GM12878 (cell line): Measurements from ENCODE around the gene TYRO3.

Experiments used
- BACH1 ChIP-seq: fragments of 450-650 bp; IDR thresholded peaks from 2 replicates; pipeline ENCODE4 v1.6.1; 2017; ENCODE audit warnings: mild to moderate bottlenecking, borderline replicate concordance
- BCL11A ChIP-seq: IDR thresholded peaks from 2 replicates; pipeline ENCODE4 v1.6.1; 2011; ENCODE audit warnings: low read depth, low read length
- BHLHE40 ChIP-seq, 2 experiments: fragments of 450-650 bp in 1 of 2; IDR thresholded peaks; 2 replicates each; pipeline ENCODE4 v1.6.1; 2011 to 2017; ENCODE audit warnings: low read depth in 2 of 2, borderline replicate concordance in 1 of 2, improper control_type of control experiment in 1 of 2, low read length in 1 of 2, mild to moderate bottlenecking in 1 of 2
- BRCA1 ChIP-seq: IDR thresholded peaks from 2 replicates; pipeline ENCODE4 v1.6.1; 2011; ENCODE audit warnings: low read depth, low read length, improper control_type of control experiment
- CREB1 ChIP-seq: IDR thresholded peaks from 2 replicates; pipeline ENCODE4 v1.6.1; 2012; ENCODE audit warnings: low read depth, mild to moderate bottlenecking, inconsistent platforms
- CTCF ChIP-seq, 3 experiments: IDR thresholded peaks in 2 of 3; conservative IDR thresholded peaks in 1 of 3; 2 replicates each; pipeline ENCODE4 v1.5.1; 2011; ENCODE audit warnings: low read depth in 3 of 3, low read length in 3 of 3, mild to moderate bottlenecking in 3 of 3, control low read depth in 2 of 3, moderate library complexity in 2 of 3, inconsistent platforms in 1 of 3, mixed read lengths in 1 of 3; ENCODE audit not compliant: control insufficient read depth in 2 of 3, insufficient read depth in 1 of 3; ENCODE audit errors: extremely low read depth in 1 of 3
- EZH2 ChIP-seq: IDR thresholded peaks from 2 replicates; pipeline ENCODE4 v1.6.1; 2012; ENCODE audit warnings: low read depth, mild to moderate bottlenecking, control low read depth, inconsistent platforms, low read length, borderline replicate concordance; ENCODE audit not compliant: control insufficient read depth
- FOXK2 ChIP-seq: fragments of 450-650 bp; IDR thresholded peaks from 2 replicates; pipeline ENCODE4 v1.6.1; 2017; ENCODE audit warnings: mild to moderate bottlenecking, moderate library complexity
- MLLT1 ChIP-seq: fragments of 450-650 bp; IDR thresholded peaks from 2 replicates; pipeline ENCODE4 v1.6.1; 2016; ENCODE audit warnings: mild to moderate bottlenecking
- NFIC ChIP-seq: IDR thresholded peaks from 2 replicates; pipeline ENCODE4 v1.6.1; 2012; ENCODE audit warnings: low read depth, mild to moderate bottlenecking, inconsistent platforms, low read length, moderate library complexity
- NKRF ChIP-seq: fragments of 450-650 bp; conservative IDR thresholded peaks from 2 replicates; pipeline ENCODE4 v1.6.1; 2017; ENCODE audit warnings: mild to moderate bottlenecking, moderate library complexity
- POLR2A ChIP-seq: IDR thresholded peaks from 2 replicates; pipeline ENCODE4 v1.6.1; 2011; ENCODE audit warnings: low read depth, mild to moderate bottlenecking, low read length
- POLR2AphosphoS5 ChIP-seq: IDR thresholded peaks from 2 replicates; pipeline ENCODE4 v1.6.1; 2011; ENCODE audit warnings: mild to moderate bottlenecking, low read length, inconsistent platforms
- PRDM15 ChIP-seq: fragments of 450-650 bp; formaldehyde crosslinking; IDR thresholded peaks from 2 replicates; pipeline ENCODE4 v1.4.0; 2020; ENCODE audit warnings: mild to moderate bottlenecking, moderate library complexity

GRCh38 chr15:41581110-41581509 is 22.1 kb downstream of the TYRO3 start:
- TF ChIP-seq BACH1 (no peak), BHLHE40 (IDR thresholded peaks at IDR 0.05; ENCODE audit: borderline replicate concordance in 1 of 2, low read depth in 2 of 2, low read length in 1 of 2) (no peak), CTCF (IDR thresholded peaks at IDR 0.05 in 2 of 3, conservative IDR thresholded peaks at IDR 0.05 in 1 of 3; ENCODE audit: control insufficient read depth in 2 of 3, extremely low read depth in 1 of 3, insufficient read depth in 1 of 3, low read depth in 3 of 3, low read length in 3 of 3) (peak; percentile 26 to 41 (median 41); a peak in 4 of 6 replicates), BCL11A (no peak), NKRF (no peak), EZH2 (no peak), PRDM15 (CRISPR knock-in tag) (no peak), CREB1 (no peak), POLR2AphosphoS5 (no peak), POLR2A (no peak), FOXK2 (no peak), MLLT1 (no peak), BRCA1 (no peak), NFIC (no peak)
